ENCODE measurements around the gene THAP6. TPM values are rescaled to one million over a fixed set of nuclear protein-coding genes. Genes with fewer than 3 reads are reported as not detected.
"Not testable (repeated sequence)": the region's sequence is repeated elsewhere in the genome, so short reads cannot be mapped to it uniquely, and the experiment has no call there.

The THAP6 gene
- total and polyA plus RNA-seq, 12 donors, result 4.2 to 54.4 (median 18.7) TPM

DNA sequence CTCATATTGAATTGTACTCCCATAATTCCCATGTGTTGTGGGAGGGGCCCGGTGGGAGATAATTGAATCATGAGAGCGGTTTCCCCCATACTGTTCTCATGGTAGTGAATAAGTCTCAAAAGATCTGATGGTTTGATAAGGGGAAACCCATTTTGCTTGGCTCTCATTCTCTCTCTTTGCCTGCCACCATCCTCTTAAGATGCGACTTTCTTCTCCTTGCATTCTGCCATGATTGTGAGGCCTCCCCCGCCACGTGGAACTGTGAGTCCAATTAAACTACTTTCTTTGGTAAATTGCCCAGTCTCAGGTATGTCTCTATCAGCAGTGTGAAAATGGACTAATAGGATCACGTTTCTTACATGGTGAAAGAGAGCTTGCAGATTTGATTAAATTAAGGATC is 23.0 kb downstream of the THAP6 start:
- H3K9me3 ChIP-seq (replicated peaks in 1 of 3); H3K27ac ChIP-seq; H3K4me3 ChIP-seq; H3K4me1 ChIP-seq (replicated peaks in 1 of 2); DNase-seq; H3K27me3 ChIP-seq; intact Hi-C loops (cut with DNase I); H3K36me3 ChIP-seq (replicated peaks in 1 of 2): not testable (repeated sequence)
- WGBS, 4 donors, result 88 to 94% (median 91%) methylated on average over 6 of the region's 6 CpGs

GRCh38 chr4:75542824-75543223 is 28.6 kb downstream of the THAP6 start:
- TF ChIP-seq POLR2A (IDR thresholded peaks at IDR 0.05) (no peak), CTCF (IDR thresholded peaks at IDR 0.05) (no peak)
- DNase-seq, result no peak
- no peaks in the 10 kb centered on the region for H3K9me3 ChIP-seq (replicated peaks in 1 of 3)
- no peaks in the 10 kb centered on the region for H3K27me3 ChIP-seq
- intact Hi-C loops (cut with DNase I), result no loop called here
- peaks cover 0 to 4% of the 10 kb centered on the region in 2 donors for H3K36me3 ChIP-seq (replicated peaks in 1 of 2)
- no peaks in the 10 kb centered on the region for H3K4me1 ChIP-seq (replicated peaks in 1 of 2)
- H3K4me3 ChIP-seq, result no peak overlapping the region
- no peak overlapping the region for H3K27ac ChIP-seq

- H3K4me3 ChIP-seq; H3K27ac ChIP-seq; H3K9me3 ChIP-seq (replicated peaks in 1 of 3); intact Hi-C loops (cut with DNase I); H3K36me3 ChIP-seq (replicated peaks in 1 of 2); H3K4me1 ChIP-seq (replicated peaks in 1 of 2); H3K27me3 ChIP-seq: not testable (repeated sequence)
- WGBS, 4 donors, result 87 to 91% (median 88%) methylated on average over 8 of the region's 8 CpGs
- peak in 2 of 7 donors; percentile 4 to 28 for DNase-seq
Observed at GRCh38 chr4:75544220-75544619, 29.9 kb downstream of the THAP6 start.

GRCh38 chr4:75544870-75545269 is 30.6 kb downstream of the THAP6 start:
- no peaks in the 10 kb centered on the region for H3K27me3 ChIP-seq
- intact Hi-C loops (cut with DNase I), result no loop called here
- H3K4me3 ChIP-seq, result no peak overlapping the region
- H3K4me1 ChIP-seq (replicated peaks in 1 of 2), result no peaks in the 10 kb centered on the region
- H3K36me3 ChIP-seq (replicated peaks in 1 of 2), result peaks cover 0 to 4% of the 10 kb centered on the region in 2 donors
- no peak for TF ChIP-seq CTCF (IDR thresholded peaks at IDR 0.05)
- TF ChIP-seq POLR2A (IDR thresholded peaks at IDR 0.05), result no peak
- DNase-seq, result no peak
- no peak overlapping the region for H3K27ac ChIP-seq
- no peaks in the 10 kb centered on the region for H3K9me3 ChIP-seq (replicated peaks in 1 of 3)
- 90 to 97% (median 95%) methylated on average over 3 of the region's 3 CpGs for WGBS, 4 donors

DNA sequence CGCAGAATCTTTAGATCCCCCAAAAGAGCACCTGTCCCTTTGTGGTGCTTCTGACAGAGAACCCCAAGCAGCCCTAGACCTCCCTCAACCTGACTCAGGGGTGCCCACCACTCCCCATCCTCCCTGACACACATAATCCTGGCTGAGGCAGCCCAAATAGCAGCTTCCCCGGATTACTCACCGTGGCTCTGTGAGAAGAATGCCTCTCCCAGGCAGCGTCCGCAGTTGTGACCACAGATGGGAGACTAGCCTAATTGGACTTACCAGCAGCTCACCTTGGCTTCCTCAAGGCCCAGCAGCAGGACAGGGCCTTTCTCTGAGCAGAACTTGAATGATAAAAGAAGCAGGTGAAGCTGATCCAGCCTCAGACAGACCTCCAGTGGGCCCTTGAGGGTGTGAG is 31.3 kb downstream of the THAP6 start:
- H3K4me3 ChIP-seq, result no peak overlapping the region

More for the DNA sequence above, 31.3 kb downstream of the THAP6 start:
- Histone ChIP-seq H3K27ac (no peak overlapping the region), H3K9me3 (replicated peaks in 1 of 3) (no peaks in the 10 kb centered on the region), H3K4me1 (replicated peaks in 1 of 2) (no peaks in the 10 kb centered on the region), H3K36me3 (replicated peaks in 1 of 2) (peaks cover 0 to 4% of the 10 kb centered on the region in 2 donors), H3K27me3 (no peaks in the 10 kb centered on the region)
- TF ChIP-seq POLR2A (IDR thresholded peaks at IDR 0.05) (no peak), CTCF (IDR thresholded peaks at IDR 0.05) (no peak)
- intact Hi-C loops (cut with DNase I), result no loop called here
- 90 to 98% (median 95%) methylated on average over 2 to 5 of the region's 5 CpGs for WGBS, 4 donors
- no peak for DNase-seq

All from adrenal gland (tissue), 12 donors.